HEK293T (cell line): ENCODE results near the gene CD40.
A peak's percentile ranks its signal among the peaks of the same experiment; 100 is the strongest.

Experiments used
- CTCF ChIA-PET: fragments of 350-600 bp; formaldehyde crosslinking; extraction: SDS; loops from one replicate; lab custom pipeline; 2021; ENCODE audit warnings: antibody characterized with exemption, inconsistent platforms; lab: Yijun Ruan, JAX
- POLR2A ChIA-PET: fragments of 350-600 bp; formaldehyde crosslinking; extraction: SDS; loops from one replicate; lab custom pipeline; 2020; ENCODE audit warnings: antibody characterized with exemption, inconsistent platforms; lab: Yijun Ruan, JAX
- DNase-seq: peaks from one replicate; pipeline ENCODE4 v3.0.0; 2012; ENCODE audit warnings: mixed read lengths; ENCODE audit errors: extremely low spot score
- ARNT ChIP-seq: fragments of 450-650 bp; IDR thresholded peaks from 2 replicates; pipeline ENCODE4 v1.6.1; 2017; ENCODE audit warnings: mild to moderate bottlenecking
- BHLHE40 ChIP-seq: fragments of 450-650 bp; IDR thresholded peaks from 2 replicates; pipeline ENCODE4 v1.6.1; 2016; ENCODE audit warnings: mild to moderate bottlenecking, moderate library complexity, borderline replicate concordance
- CTBP1 ChIP-seq: fragments of 450-650 bp; IDR thresholded peaks from 2 replicates; pipeline ENCODE4 v1.6.1; 2016; ENCODE audit warnings: borderline replicate concordance
- ELF4 ChIP-seq: fragments of 450-650 bp; IDR thresholded peaks from 2 replicates; pipeline ENCODE4 v1.6.1; 2017; ENCODE audit warnings: antibody characterized with exemption
- FOXA1 ChIP-seq: fragments of 450-650 bp; IDR thresholded peaks from 2 replicates; pipeline ENCODE4 v1.6.1; 2016; ENCODE audit warnings: mild to moderate bottlenecking
- FOXK2 ChIP-seq: fragments of 450-650 bp; IDR thresholded peaks from 2 replicates; pipeline ENCODE4 v1.6.1; 2016; ENCODE audit warnings: mild to moderate bottlenecking
- FOXM1 ChIP-seq: fragments of 450-650 bp; IDR thresholded peaks from 2 replicates; pipeline ENCODE4 v1.6.1; 2017; ENCODE audit warnings: mild to moderate bottlenecking, borderline replicate concordance
- HDGF ChIP-seq: fragments of 450-650 bp; IDR thresholded peaks from 2 replicates; pipeline ENCODE4 v1.6.1; 2017; ENCODE audit warnings: antibody characterized with exemption, borderline replicate concordance
- L3MBTL2 ChIP-seq: fragments of 450-650 bp; conservative IDR thresholded peaks from 2 replicates; pipeline ENCODE4 v1.6.1; 2016; ENCODE audit warnings: mild to moderate bottlenecking
- LEF1 ChIP-seq: fragments of 450-650 bp; IDR thresholded peaks from 2 replicates; pipeline ENCODE4 v1.6.1; 2017; ENCODE audit warnings: mild to moderate bottlenecking, borderline replicate concordance
- NFRKB ChIP-seq: fragments of 450-650 bp; IDR thresholded peaks from 2 replicates; pipeline ENCODE4 v1.6.1; 2016; ENCODE audit warnings: mild to moderate bottlenecking, moderate library complexity
- SP1 ChIP-seq: fragments of 450-650 bp; IDR thresholded peaks from 2 replicates; pipeline ENCODE4 v1.6.1; 2017
- SUZ12 ChIP-seq: fragments of 450-650 bp; IDR thresholded peaks from 2 replicates; pipeline ENCODE4 v1.6.1; 2016; ENCODE audit warnings: mild to moderate bottlenecking
- TARDBP ChIP-seq: fragments of 450-650 bp; IDR thresholded peaks from 2 replicates; pipeline ENCODE4 v1.6.1; 2016
- ZNF384 ChIP-seq: fragments of 450-650 bp; IDR thresholded peaks from 2 replicates; pipeline ENCODE4 v1.6.1; 2016
- TF ChIP-seq, protein P1 (sequence below): fragments of 450-650 bp; IDR thresholded peaks from 2 replicates; pipeline ENCODE4 v1.6.1; 2016

The CD40 gene

DNA sequence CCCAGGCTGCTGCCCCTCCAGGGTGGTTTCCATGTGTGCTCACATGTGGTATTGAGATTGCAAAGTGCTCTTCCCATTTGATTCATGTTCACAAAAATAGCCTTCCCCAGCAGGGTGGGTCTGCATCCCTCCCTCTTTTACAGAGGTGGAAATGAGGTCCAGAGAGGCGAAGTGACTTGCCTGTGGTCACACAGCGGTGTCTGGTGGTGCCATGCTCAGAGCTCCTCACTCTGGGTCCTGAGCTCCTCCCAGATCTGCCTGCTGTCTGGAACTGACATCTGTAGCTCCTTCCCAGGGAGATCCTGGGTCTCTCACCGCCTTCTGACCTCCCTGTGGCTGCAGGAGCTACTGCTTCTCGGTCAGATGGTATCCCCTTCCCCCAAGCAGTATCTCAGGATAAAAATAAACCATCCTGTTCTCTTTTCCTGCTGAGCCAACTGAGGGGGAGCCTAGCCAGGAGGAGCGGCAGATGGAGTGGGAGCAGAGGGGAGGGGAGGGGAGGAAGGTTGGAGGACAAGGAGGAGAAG is 11.9 kb downstream of the CD40 start:
- DNase-seq = no peak
- CTCF ChIA-PET = interaction anchor here (1.4 to 1.5 kb wide), 2 partner anchors 122 to 218 kb away, joined by 4 read pairs; no protein-coding TSS in a partner anchor
- TF ChIP-seq FOXK2 = no peak
- TF ChIP-seq ARNT = no peak
- TF ChIP-seq ELF4 = no peak
- TF ChIP-seq LEF1 = no peak
- TF ChIP-seq NFRKB = no peak
- TF ChIP-seq HDGF = no peak
- TF ChIP-seq TARDBP = no peak
- no peak for TF ChIP-seq BHLHE40
- no peak for TF ChIP-seq L3MBTL2
- TF ChIP-seq SUZ12 = no peak
- TF ChIP-seq FOXM1 = no peak
- TF ChIP-seq ZNF384 = no peak
- TF ChIP-seq, protein P1, sequence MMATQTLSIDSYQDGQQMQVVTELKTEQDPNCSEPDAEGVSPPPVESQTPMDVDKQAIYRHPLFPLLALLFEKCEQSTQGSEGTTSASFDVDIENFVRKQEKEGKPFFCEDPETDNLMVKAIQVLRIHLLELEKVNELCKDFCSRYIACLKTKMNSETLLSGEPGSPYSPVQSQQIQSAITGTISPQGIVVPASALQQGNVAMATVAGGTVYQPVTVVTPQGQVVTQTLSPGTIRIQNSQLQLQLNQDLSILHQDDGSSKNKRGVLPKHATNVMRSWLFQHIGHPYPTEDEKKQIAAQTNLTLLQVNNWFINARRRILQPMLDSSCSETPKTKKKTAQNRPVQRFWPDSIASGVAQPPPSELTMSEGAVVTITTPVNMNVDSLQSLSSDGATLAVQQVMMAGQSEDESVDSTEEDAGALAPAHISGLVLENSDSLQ = no peak
- TF ChIP-seq SP1 = no peak
- POLR2A ChIA-PET = no interaction called here

DNA sequence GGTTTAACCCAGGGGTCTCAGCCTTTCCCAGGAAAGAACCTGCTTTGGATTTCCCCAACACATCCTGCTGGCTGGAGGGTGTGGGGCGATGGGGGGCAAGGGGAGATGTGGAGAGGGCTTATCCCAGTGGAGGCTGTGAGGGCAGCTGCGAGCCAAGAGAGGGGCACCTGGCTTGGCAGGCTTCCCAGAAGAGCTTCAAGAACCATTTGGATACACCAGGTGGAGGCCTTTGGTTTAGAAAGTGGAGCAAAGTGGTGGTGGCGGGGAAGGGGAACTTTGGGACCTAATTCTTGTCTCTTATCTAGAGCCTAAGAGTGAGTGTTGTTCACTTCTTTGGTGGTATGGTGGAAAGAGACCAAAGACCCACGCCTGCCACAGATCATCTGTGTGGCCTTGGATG is 12.4 kb downstream of the CD40 start:
- CTCF ChIA-PET = interaction anchor here (1.4 to 1.5 kb wide), 2 partner anchors 122 to 218 kb away, joined by 4 read pairs; no protein-coding TSS in a partner anchor
- DNase-seq = no peak
- POLR2A ChIA-PET = no interaction called here
- no peak for TF ChIP-seq ZNF384
- TF ChIP-seq ELF4 = no peak
- TF ChIP-seq LEF1 = no peak
- TF ChIP-seq NFRKB = no peak
- TF ChIP-seq SUZ12 = no peak
- no peak for TF ChIP-seq HDGF
- TF ChIP-seq SP1 = no peak
- TF ChIP-seq, protein P1 = no peak
- TF ChIP-seq BHLHE40 = no peak
- TF ChIP-seq FOXM1 = no peak
- TF ChIP-seq L3MBTL2 = no peak
- no peak for TF ChIP-seq CTBP1
- TF ChIP-seq TARDBP = no peak
- TF ChIP-seq FOXA1 = no peak
- TF ChIP-seq FOXK2 = no peak
- no peak for TF ChIP-seq ARNT

DNA sequence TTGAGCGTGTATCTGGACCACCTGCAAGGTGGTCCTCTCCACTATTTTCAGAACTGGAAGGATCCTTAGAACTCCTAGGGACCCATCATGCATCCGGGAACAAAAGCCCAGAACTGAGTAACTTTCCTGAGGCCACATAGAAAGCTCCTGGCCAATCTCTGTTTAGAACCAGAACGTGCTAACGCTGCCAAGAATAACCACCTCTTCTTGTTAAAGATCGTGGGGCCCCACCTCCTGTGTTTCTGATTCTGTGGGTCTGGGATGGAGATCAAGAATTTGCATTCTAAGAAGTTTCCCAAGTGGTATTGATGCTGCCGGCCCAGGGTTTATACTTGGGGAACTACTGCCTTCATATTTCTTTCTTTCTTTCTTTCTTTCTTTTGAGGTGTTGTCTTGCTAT is 13.3 kb downstream of the CD40 start:
- CTCF ChIA-PET = interaction anchor here (0.6 to 1.1 kb wide), 2 partner anchors 9 to 45 kb away, joined by 3 read pairs; no protein-coding TSS in a partner anchor
- no peak for DNase-seq

DNA sequence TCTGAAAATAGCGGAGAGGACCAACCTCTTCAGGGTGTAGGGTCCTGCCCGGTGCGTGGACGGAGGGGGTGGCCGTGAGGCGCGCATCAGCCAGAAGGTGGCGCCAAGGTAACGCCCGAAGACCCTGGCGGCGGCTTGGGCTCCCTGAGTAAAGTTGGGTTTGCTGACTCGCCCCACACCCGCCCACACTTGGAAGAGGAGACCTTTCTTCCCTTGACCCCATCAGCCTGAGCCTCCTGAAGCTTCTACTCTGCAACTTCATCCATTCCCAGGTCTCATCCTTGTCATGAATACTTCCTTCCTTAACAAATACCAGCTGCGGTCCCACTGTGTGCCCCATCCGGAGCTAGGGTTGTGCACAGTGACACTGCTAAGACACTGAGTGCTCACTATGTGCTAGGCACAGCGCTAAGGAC is 14.6 kb downstream of the CD40 start:
- POLR2A ChIA-PET = no interaction called here

More for the DNA sequence above, 13.3 kb downstream of the CD40 start:
- POLR2A ChIA-PET = no interaction called here
- TF ChIP-seq LEF1 = no peak
- no peak for TF ChIP-seq ELF4
- no peak for TF ChIP-seq HDGF
- TF ChIP-seq ZNF384 = no peak
- TF ChIP-seq TARDBP = no peak
- TF ChIP-seq SUZ12 = no peak
- no peak for TF ChIP-seq CTBP1
- TF ChIP-seq, protein P1 = no peak
- no peak for TF ChIP-seq L3MBTL2
- TF ChIP-seq SP1 = no peak
- no peak for TF ChIP-seq FOXA1

More for the DNA sequence above, 14.6 kb downstream of the CD40 start:
- DNase-seq = peak; percentile 85
- no peak for TF ChIP-seq FOXA1
- no peak for TF ChIP-seq SP1
- TF ChIP-seq BHLHE40 = no peak
- TF ChIP-seq ZNF384 = no peak
- no peak for TF ChIP-seq CTBP1
- no peak for TF ChIP-seq LEF1
- TF ChIP-seq HDGF = no peak
- no peak for TF ChIP-seq NFRKB
- TF ChIP-seq TARDBP = no peak
- no peak for TF ChIP-seq ARNT
- TF ChIP-seq FOXM1 = no peak
- TF ChIP-seq L3MBTL2 = no peak
- no peak for TF ChIP-seq ELF4
- no peak for TF ChIP-seq SUZ12
- no peak for TF ChIP-seq FOXK2
- TF ChIP-seq, protein P1 = no peak
- CTCF ChIA-PET = interaction anchor here (0.6 to 1.2 kb wide), 5 partner anchors 37 to 352 kb away, joined by 3 to 6 read pairs (median 3); partner anchors contain the start of gene CDH22
